GM19351 (cell line): Measurements from ENCODE around the gene PRR23A.
"Not testable (repeated sequence)": the region's sequence is repeated elsewhere in the genome, so short reads cannot be mapped to it uniquely, and the experiment has no call there.

Source experiments
- ATAC-seq: cut with Tn5 transposase; IDR thresholded peaks from one replicate; pipeline ENCODE4 v1.9.1; 2021; ENCODE audit warnings: mild to moderate bottlenecking, moderate library complexity; ENCODE audit not compliant: unreplicated experiment

The PRR23A gene

GRCh38 chr3:139006051-139006716 lies at the start of gene PRR23A:
TSS of gene PRR23A (minus strand) at chr3:139006268. CDS start at chr3:139006268, 0 bp downstream.
- no peak for ATAC-seq

GRCh38 chr3:139052802-139053600 lies 46.9 kb upstream of the PRR23A start:
- no peak for ATAC-seq

GRCh38 chr3:139044366-139045210 lies 38.5 kb upstream of the PRR23A start, which contains the start of gene PRR23C:
TSS of gene PRR23C (minus strand) at chr3:139044892. CDS start at chr3:139044620, 272 bp downstream.
- ATAC-seq = no peak

- no peak for ATAC-seq
Observed at GRCh38 chr3:139043554-139044365, 37.7 kb upstream of the PRR23A start.

- ATAC-seq = no peak
Observed at GRCh38 chr3:139037478-139037877, 31.4 kb upstream of the PRR23A start.

GRCh38 chr3:139032326-139033002 lies 26.4 kb upstream of the PRR23A start:
- no peak for ATAC-seq

GRCh38 chr3:139030576-139030975 lies 24.5 kb upstream of the PRR23A start:
- ATAC-seq = not testable (repeated sequence)

GRCh38 chr3:139024968-139025367 lies 18.9 kb upstream of the PRR23A start:
- no peak for ATAC-seq

GRCh38 chr3:139020868-139021234 lies 14.8 kb upstream of the PRR23A start, which contains the start of gene PRR23B:
TSS of gene PRR23B (minus strand) at chr3:139020926. CDS start at chr3:139020661, 265 bp downstream.
- ATAC-seq = no peak

GRCh38 chr3:139020036-139020867 lies 14.2 kb upstream of the PRR23A start:
- ATAC-seq = no peak

GRCh38 chr3:139016430-139017048 lies 10.5 kb upstream of the PRR23A start:
- ATAC-seq = no peak

GRCh38 chr3:139005356-139005993 lies 593 bp downstream of the PRR23A start:
- ATAC-seq = no peak

GRCh38 chr3:138995706-138996105 lies 10.4 kb downstream of the PRR23A start:
- ATAC-seq = no peak

- ATAC-seq = no peak
Observed at GRCh38 chr3:138987181-138987580, 18.9 kb downstream of the PRR23A start.

- ATAC-seq = no peak
Observed at GRCh38 chr3:138985932-138986331, 20.1 kb downstream of the PRR23A start.

- ATAC-seq = no peak
Observed at GRCh38 chr3:138984816-138985215, 21.3 kb downstream of the PRR23A start.

GRCh38 chr3:138976047-138976446 lies 30.0 kb downstream of the PRR23A start:
- no peak for ATAC-seq

- no peak for ATAC-seq
Observed at GRCh38 chr3:138975351-138975750, 30.7 kb downstream of the PRR23A start.
